ENCODE data around the gene MPI.
A peak's percentile ranks its signal among the peaks of the same experiment; 100 is the strongest.
"Not testable (repeated sequence)": the region's sequence is repeated elsewhere in the genome, so short reads cannot be mapped to it uniquely, and the experiment has no call there.

Gene MPI

DNA sequence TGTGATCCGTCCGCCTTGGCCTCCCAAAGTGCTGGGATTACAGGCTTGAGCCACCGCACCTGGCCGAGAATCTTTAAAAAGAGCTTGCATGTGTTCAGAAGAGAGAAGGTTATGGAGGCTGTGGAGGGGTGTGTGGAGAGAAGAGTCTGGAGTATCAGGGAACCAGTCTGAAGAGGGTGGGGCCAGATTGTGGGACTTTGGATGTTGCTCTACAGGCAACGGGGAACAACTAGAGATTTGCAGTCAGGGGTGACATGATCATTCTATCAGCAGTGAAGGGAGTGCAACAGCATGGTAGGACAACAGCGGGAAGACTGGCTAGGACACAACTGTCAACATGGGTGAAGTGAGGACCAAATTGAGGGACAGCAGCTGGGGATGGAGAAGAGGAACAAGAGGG, 25.5 kb upstream of the MPI start:
- DNase-seq = no peak

- no peak for DNase-seq
These were observed 24.5 kb upstream of the MPI start for GRCh38 chr15:74865316-74865715.

DNA sequence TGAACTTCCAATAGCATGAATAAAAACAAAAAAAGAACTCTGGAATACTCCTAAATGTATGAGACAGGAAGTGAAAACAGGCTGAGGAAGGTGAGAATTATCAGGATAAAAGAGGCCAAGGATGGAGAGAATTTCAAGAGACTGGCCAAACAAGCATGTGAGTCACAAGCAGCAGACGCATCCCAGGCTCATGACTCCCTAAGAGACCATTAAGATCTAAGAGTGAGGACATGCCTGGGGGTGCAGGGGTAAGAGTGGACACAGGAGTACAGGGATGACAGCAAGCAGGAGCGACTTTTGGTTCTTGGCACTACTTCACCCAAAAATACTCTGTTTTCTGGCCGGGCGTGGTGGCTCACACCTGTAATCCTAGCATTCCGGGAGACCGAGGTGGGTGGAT, 23.8 kb upstream of the MPI start:
- DNase-seq = no peak

GRCh38 chr15:74867466-74868038, 22.3 kb upstream of the MPI start:
- DNase-seq = no peak

- no peak for DNase-seq
These were observed 21.8 kb upstream of the MPI start for GRCh38 chr15:74868059-74868458.

GRCh38 chr15:74869372-74869725, 20.5 kb upstream of the MPI start:
- no peak for DNase-seq

DNA sequence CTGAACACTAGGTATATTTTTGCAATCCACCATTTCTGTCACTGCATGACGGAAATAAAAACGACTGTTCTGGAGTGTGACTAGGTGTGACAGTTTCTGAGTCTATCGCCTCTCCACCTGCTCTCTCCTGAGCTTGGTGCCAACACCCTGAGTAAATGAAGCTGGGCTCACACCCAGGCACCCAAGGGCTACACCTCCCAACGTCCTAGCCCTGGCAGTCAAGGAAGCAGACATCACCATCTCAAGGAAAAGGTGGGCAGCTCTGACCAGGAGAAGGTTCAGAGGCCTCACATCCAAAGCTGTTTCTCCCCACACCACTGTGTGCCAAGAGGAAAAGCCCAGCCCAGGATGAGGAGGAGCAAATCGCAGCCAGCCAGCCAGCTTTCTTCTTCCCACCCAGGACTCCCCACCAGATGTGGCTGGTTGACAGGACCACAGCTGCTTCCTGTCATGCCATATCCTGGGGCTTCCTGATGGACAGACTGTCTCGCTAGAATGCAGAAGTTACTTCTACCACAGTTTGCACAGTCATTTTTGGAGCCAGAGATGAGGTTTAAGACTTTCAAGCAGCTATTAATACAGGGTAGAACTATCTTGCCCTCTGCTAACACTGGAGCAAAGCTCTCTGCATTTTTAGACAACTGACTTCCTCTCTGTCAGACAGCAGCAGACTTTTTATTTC, 20.0 kb upstream of the MPI start:
- peak in 1 of 2 donors; percentile 18 for DNase-seq

- DNase-seq = no peak
These were observed 19.2 kb upstream of the MPI start for GRCh38 chr15:74870436-74871215.

DNA sequence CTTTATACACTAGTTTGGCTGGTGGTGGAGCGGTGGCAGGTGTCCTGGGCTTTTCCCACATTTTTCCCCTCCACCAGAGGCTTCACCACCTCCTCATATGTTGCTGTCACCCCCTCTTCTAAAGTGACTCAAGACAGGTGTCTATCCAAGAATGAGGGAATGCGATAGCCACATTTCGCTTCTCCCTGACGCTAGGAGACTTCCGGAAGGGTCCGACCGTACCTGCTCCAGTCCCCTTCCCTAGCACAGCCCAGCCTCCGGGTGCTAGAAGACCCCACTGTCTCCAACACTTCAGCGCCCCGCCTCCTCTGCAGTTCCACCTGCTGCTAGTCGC, 17.2 kb upstream of the MPI start:
- DNase-seq = no peak

- peak; percentile 81 to 84 for DNase-seq
These were observed 16.6 kb upstream of the MPI start, which contains the start of gene SCAMP2 for GRCh38 chr15:74873036-74873755. Gene SCAMP2, minus strand, starts transcription at chr15:74873365. Its CDS starts 110 bp downstream, at chr15:74873255.

GRCh38 chr15:74873756-74874424, 16.0 kb upstream of the MPI start:
- peak in 1 of 2 donors; percentile 23 for DNase-seq

- no peak for DNase-seq
These were observed 11.6 kb upstream of the MPI start for GRCh38 chr15:74878273-74878672.

- DNase-seq = no peak
These were observed 7.3 kb upstream of the MPI start for GRCh38 chr15:74882528-74882927.

- no peak for DNase-seq
These were observed 5.2 kb upstream of the MPI start for GRCh38 chr15:74884428-74885223.

- no peak for DNase-seq
These were observed 4.4 kb upstream of the MPI start for GRCh38 chr15:74885461-74885860.

DNA sequence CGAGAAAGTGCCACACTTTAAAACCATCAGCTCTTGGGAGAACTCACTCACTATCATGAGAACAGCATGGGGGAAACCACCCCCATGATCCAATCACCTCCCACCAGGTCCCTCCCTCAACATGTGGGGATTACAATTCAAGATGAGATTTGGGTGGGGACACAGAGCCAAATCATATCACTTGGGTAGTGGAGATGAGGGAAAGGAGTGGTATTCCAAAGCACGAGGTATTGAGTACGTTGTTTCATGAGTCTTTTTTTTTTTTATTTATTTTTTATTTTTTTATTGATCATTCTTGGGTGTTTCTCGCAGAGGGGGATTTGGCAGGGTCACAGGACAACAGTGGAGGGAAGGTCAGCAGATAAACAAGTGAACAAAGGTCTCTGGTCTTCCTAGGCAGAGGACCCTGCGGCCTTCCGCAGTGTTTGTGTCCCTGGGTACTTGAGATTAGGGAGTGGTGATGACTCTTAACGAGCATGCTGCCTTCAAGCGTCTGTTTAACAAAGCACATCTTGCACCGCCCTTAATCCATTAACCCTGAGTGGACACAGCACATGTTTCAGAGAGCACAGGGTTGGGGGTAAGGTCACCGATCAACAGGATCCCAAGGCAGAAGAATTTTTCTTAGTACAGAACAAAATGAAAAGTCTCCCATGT, 2.2 kb upstream of the MPI start:
- not testable (repeated sequence) for DNase-seq

- DNase-seq = no peak
These were observed 1.1 kb upstream of the MPI start for GRCh38 chr15:74888716-74889115.

DNA sequence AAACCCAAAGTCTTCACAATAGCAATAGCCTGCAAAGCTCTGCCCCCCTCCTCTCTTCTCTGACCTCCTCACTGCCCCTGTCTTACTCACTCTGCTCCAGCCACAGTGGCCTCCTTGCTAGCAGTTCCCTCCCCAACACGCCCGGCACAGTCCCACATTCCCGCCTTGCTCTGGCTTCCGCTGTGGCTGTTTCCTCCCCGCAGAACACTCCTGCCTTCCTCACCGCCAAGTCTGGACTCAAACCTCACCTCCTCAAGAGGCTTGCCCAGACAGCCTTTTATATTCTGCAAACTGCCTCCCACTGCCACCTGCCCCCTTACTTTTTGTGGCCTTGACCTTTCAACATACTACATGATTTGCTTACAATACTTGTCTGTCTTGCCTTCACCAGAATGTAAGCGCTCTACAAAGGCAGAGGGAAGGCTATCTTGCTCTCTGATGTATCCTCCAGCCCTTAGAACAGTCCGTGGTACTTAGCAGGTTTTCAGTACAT, 406 bp upstream of the MPI start:
- no peak for DNase-seq

DNA sequence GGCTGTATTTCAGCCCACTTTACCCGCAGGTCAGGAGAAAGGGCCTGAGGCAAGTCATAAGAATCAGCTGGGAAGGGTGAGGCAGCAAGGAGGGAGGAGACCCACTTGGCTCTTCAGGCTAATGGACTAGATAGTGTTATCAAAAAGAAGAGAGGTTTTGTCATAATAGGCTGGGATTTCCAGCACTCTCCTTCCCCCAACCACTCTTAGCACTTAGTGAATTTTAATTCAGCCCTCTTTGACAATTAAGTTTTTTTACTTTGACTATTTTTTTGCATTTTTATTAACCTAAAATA, 771 bp downstream of the MPI start:
- DNase-seq = no peak

DNA sequence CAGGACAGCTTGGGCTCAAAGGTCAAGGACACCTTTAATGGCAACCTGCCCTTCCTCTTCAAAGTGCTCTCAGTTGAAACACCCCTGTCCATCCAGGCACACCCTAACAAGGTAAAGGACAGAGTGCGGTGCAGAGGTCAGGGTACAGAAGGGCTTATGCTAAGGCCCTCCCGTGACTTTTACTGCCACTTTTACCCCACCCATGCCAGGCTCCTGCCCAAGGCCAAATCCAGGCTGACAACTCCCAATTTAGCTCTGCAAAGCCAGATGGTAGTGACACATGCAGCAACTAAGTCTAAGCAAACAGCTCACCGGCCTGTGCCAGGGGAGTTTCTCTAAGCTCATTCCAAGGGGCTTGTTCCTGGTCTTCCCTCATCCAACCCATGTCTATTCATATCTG, 1.6 kb downstream of the MPI start:
- no peak for DNase-seq

GRCh38 chr15:74892313-74892712, 2.5 kb downstream of the MPI start:
- no peak for DNase-seq

DNA sequence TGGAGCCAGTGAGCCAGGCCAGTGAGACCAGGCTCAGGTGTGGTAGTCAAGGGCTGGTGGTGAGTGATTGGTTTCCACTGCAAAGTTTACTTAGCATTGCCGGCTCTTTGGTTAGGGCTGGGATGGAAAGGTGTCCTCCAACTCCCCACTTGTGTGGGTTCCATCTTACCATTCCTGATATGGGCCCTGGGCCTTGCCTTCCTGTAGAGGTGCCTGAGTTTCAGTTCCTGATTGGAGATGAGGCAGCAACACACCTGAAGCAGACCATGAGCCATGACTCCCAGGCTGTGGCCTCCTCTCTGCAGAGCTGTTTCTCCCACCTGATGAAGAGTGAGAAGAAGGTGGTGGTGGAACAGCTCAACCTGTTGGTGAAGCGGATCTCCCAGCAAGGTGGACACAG, 3.1 kb downstream of the MPI start:
- DNase-seq = no peak
